Activated T-cell treated with anti-CD3 and anti-CD28 coated beads for 4 hours (primary cell): Measurements from ENCODE around the gene HIVEP2.

Experiments used
- DNase-seq: peaks from one replicate; pipeline ENCODE4 v3.0.0-alpha.2; 2020

HIVEP2 gene

GRCh38 chr6:142726616-142727015 lies 218.4 kb downstream of the HIVEP2 start:
- DNase-seq: no peak

- no peak for DNase-seq
Observed at GRCh38 chr6:142725024-142725770, 219.8 kb downstream of the HIVEP2 start.

GRCh38 chr6:142722841-142723240 lies 222.1 kb downstream of the HIVEP2 start:
- DNase-seq: no peak

GRCh38 chr6:142722012-142722411 lies 223.0 kb downstream of the HIVEP2 start:
- no peak for DNase-seq

DNA sequence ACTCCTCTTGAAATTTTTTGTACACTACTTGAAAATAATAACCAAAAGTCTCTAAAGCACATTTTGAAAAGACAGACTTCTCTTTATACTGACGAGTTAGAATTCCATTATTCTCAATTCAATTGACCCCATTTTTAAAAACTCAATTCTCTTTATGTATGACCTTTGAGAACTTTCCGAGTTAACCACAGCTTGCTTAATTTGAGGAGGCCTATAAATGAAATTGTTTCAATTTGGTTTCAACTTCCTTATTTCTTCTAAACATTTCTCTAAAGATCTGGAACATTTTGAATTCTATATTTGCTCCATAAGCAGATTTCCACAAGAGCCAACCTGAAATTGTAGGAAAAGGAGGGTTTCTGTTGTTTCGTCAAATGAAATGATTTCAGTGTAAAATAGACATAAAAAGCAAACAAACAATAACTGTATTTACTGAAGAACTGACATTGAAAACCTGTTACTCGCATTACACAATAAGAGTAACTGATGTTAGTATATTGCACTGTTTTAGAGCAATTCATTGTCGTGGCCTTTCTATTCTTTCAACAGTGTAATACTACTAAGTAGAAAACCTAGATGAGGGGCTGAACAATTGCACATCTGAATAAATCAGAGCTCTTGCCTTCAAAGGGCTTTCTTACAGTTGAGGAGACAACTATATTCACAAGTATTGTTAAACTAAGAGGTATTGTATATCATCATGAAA lies 223.6 kb downstream of the HIVEP2 start:
- DNase-seq: no peak

GRCh38 chr6:142718667-142719191 lies 226.2 kb downstream of the HIVEP2 start:
- DNase-seq: no peak

GRCh38 chr6:142716097-142716496 lies 228.9 kb downstream of the HIVEP2 start:
- no peak for DNase-seq

GRCh38 chr6:142714951-142715785 lies 229.8 kb downstream of the HIVEP2 start:
- no peak for DNase-seq

DNA sequence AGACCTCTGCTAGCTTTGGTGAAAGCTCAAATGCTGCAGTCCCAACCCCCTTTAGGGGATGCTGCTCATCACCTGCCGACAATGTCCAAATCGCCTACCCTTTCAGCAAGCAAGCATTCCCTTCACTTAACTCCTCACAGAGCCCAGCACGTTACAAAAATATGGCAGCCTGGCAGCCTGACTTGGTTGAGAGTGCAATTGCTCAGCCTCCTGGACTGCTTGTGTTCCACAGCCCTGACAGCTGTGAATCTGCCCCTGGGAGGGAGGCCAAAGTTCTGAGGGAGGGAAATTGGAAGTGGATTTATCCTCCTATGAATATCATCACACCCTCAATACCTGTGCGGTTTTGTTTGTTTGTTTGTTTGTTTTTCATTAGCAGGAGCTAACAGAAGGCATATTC lies 231.0 kb downstream of the HIVEP2 start:
- DNase-seq: no peak

GRCh38 chr6:142712231-142712630 lies 232.7 kb downstream of the HIVEP2 start:
- no peak for DNase-seq

- DNase-seq: no peak
Observed at GRCh38 chr6:142708651-142709050, 236.3 kb downstream of the HIVEP2 start.

DNA sequence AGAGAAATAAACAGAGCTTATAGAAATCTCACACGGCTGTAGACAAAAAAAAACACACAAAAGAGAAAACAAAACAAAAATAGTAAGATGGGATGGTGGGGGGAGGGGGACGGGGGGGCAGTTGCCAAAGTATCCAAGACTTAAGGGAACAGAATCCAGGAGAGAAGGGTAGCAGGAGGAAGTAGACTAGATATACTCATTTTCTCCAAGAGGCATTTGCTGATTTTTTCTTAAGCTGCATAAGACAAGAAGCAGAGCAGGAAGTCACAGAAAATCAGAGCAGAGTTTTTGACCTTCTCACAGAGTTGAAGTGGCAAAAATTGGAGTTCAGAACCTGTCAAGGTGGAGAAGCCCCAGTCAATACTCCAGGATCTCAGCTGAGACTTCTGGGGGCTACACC lies 237.7 kb downstream of the HIVEP2 start:
- DNase-seq: no peak

DNA sequence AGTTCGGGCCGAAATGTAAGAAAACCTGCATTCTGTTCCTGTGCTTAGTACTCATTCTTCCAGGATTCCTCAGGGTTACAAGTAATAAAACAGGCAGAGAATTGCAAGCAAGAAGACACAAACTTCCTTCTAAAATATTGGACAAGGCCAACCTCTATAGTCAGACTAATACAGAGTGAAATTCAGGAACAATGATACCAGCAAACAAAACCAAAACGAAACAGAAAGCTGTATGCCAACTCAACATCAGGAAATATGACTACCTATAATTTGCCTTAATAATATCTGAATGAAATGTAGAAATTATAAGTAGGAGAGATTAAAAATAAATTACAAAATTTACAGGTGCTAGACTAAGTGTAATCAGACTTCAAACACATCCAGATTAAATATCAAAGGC lies 238.8 kb downstream of the HIVEP2 start:
- no peak for DNase-seq

DNA sequence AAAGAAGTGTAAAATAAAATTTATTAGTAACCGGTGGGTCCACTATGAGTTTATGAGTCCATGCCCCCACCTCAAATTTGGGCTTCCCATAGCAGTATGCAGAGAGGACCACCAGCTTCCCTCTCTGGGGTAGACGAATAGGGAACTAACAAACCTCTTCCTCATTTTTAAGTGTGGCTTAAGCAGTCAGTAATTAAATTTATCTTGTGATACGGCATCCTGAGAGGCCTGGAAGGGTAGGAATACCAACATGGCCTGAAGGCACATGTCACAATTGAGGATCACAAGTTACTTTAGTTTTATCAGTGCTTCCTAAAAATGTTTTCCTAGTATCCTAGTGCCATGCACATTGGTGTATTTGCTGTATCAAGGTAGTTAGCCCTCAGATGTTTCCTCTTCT lies 239.9 kb downstream of the HIVEP2 start:
- no peak for DNase-seq

- no peak for DNase-seq
Observed at GRCh38 chr6:142702501-142703460, 242.2 kb downstream of the HIVEP2 start.
